ENCODE results near the gene ENDOG.
A peak's percentile ranks its signal among the peaks of the same experiment; 100 is the strongest.
"Not testable (repeated sequence)": the region's sequence is repeated elsewhere in the genome, so short reads cannot be mapped to it uniquely, and the experiment has no call there.

The ENDOG gene

GRCh38 chr9:128818099-128818838, at the start of gene ENDOG:
TSS of gene ENDOG (plus strand) at chr9:128818500. CDS start at chr9:128818685, 185 bp downstream.
- DNase-seq: peak; percentile 98

- DNase-seq: no peak
These were observed 49.7 kb upstream of the ENDOG start for GRCh38 chr9:128768606-128769005.

- DNase-seq: no peak
These were observed 47.8 kb upstream of the ENDOG start for GRCh38 chr9:128770286-128771030.

- DNase-seq: no peak
These were observed 47.1 kb upstream of the ENDOG start for GRCh38 chr9:128771094-128771721.

GRCh38 chr9:128771745-128772519, 46.4 kb upstream of the ENDOG start, which contains the start of gene ZER1:
TSS of gene ZER1 (minus strand) at chr9:128771927. CDS start at chr9:128755565, 16,362 bp downstream.
- DNase-seq: peak; percentile 69 to 88

GRCh38 chr9:128773049-128773448, 45.3 kb upstream of the ENDOG start:
- DNase-seq: no peak

- no peak for DNase-seq
These were observed 43.5 kb upstream of the ENDOG start for GRCh38 chr9:128774804-128775203.

- not testable (repeated sequence) for DNase-seq
These were observed 38.2 kb upstream of the ENDOG start for GRCh38 chr9:128780093-128780492.

GRCh38 chr9:128781187-128782070, 36.9 kb upstream of the ENDOG start:
- DNase-seq: no peak

GRCh38 chr9:128782669-128783068, 35.6 kb upstream of the ENDOG start:
- no peak for DNase-seq

- DNase-seq: no peak
These were observed 32.9 kb upstream of the ENDOG start for GRCh38 chr9:128785427-128785826.

- DNase-seq: peak; percentile 72 to 83
These were observed 31.4 kb upstream of the ENDOG start, which contains the start of gene TBC1D13 for GRCh38 chr9:128786681-128787601. TSS of gene TBC1D13 (plus strand) at chr9:128787253. CDS start at chr9:128787354, 101 bp downstream.

GRCh38 chr9:128787659-128788058, 30.6 kb upstream of the ENDOG start:
- DNase-seq: no peak

- no peak for DNase-seq
These were observed 29.9 kb upstream of the ENDOG start for GRCh38 chr9:128788445-128788844.

GRCh38 chr9:128790536-128790935, 27.8 kb upstream of the ENDOG start:
- DNase-seq: no peak

GRCh38 chr9:128792134-128792533, 26.2 kb upstream of the ENDOG start:
- no peak for DNase-seq

- DNase-seq: no peak
These were observed 25.2 kb upstream of the ENDOG start for GRCh38 chr9:128792978-128793686.

- DNase-seq: not testable (repeated sequence)
These were observed 23.3 kb upstream of the ENDOG start for GRCh38 chr9:128794961-128795360.

GRCh38 chr9:128798896-128799295, 19.4 kb upstream of the ENDOG start:
- DNase-seq: no peak

- DNase-seq: no peak
These were observed 18.2 kb upstream of the ENDOG start for GRCh38 chr9:128800061-128800460.

Measured in NCI-H1930 (cell line).